Mesenteric fat pad (tissue), 1 donor: ENCODE measurements around the gene PTPN12. TPM values are rescaled to one million over a fixed set of nuclear protein-coding genes. Genes with fewer than 3 reads are reported as not detected.

Experiments
- DNase-seq: peaks from one replicate; pipeline ENCODE4 v3.0.0-alpha.2; 2020; ENCODE audit warnings: low spot score
- total RNA-seq: library from RNA; stranded (reverse); fragmentation: NEBNext Ultra II Directional; extraction: Animal tissue kit (Norgen Biotek cat#: 25700); gene quantifications from one replicate; pipeline ENCODE4 v1.2.1, GENCODE V29; 2021
- donor health status: DM: yes; HTN: yes; CAD: no.

The PTPN12 gene
- total RNA-seq, 1 donor from 2014 or later, result 111 TPM

- no peak for DNase-seq
These were observed 125.8 kb downstream of the PTPN12 start for GRCh38 chr7:77662869-77663268.

- no peak for DNase-seq
These were observed 127.6 kb downstream of the PTPN12 start for GRCh38 chr7:77664715-77665114.

GRCh38 chr7:77665161-77665560 is 128.1 kb downstream of the PTPN12 start:
- no peak for DNase-seq

GRCh38 chr7:77667459-77668086 is 130.5 kb downstream of the PTPN12 start:
- no peak for DNase-seq

GRCh38 chr7:77674878-77675277 is 137.8 kb downstream of the PTPN12 start:
- no peak for DNase-seq

GRCh38 chr7:77679608-77680007 is 142.5 kb downstream of the PTPN12 start:
- DNase-seq, result no peak

- DNase-seq, result no peak
These were observed 143.2 kb downstream of the PTPN12 start for GRCh38 chr7:77680266-77680665.

- DNase-seq, result no peak
These were observed 146.9 kb downstream of the PTPN12 start for GRCh38 chr7:77684030-77684429.

- DNase-seq, result no peak
These were observed 148.1 kb downstream of the PTPN12 start for GRCh38 chr7:77685233-77685632.

- no peak for DNase-seq
These were observed 150.1 kb downstream of the PTPN12 start for GRCh38 chr7:77687100-77687746.

- DNase-seq, result no peak
These were observed 150.7 kb downstream of the PTPN12 start for GRCh38 chr7:77687747-77688144.

Other genes with a start within 250 kb of the PTPN12 start
- gene GSAP, start 120.9 kb upstream of the PTPN12 start, total RNA-seq, result 22.2 TPM
- 8.9 TPM for gene RSBN1L, start 159.2 kb downstream of the PTPN12 start, total RNA-seq